IMR-90 (cell line): Measurements from ENCODE around the gene OTUD5.

Experiments used
- CEBPB ChIP-seq: IDR thresholded peaks from 2 replicates; pipeline ENCODE4 v1.6.1; 2012; ENCODE audit warnings: low read depth, low read length, improper control_type of control experiment
- NFE2L2 ChIP-seq: fragments of 150-350 bp; IDR thresholded peaks from 2 replicates; pipeline ENCODE4 v1.6.1; 2016; ENCODE audit warnings: low read depth, mild to moderate bottlenecking, low read length
- POLR2A ChIP-seq: IDR thresholded peaks from 2 replicates; pipeline ENCODE4 v1.6.1; 2012; ENCODE audit warnings: mild to moderate bottlenecking, low read depth, low read length

GRCh38 chrX:48968377-48968776 lies 11.0 kb upstream of the OTUD5 start:
- no peak for TF ChIP-seq CEBPB
- TF ChIP-seq POLR2A, result no peak
- TF ChIP-seq NFE2L2, result no peak
